Right hindlimb (tissue), 1 donor: ENCODE results near the gene ARMC2.
"Not testable (repeated sequence)": the region's sequence is repeated elsewhere in the genome, so short reads cannot be mapped to it uniquely, and the experiment has no call there.

Source experiments
- DNase-seq: peaks from one replicate; pipeline ENCODE4 v3.0.0-alpha.2; 2018

The ARMC2 gene

DNA sequence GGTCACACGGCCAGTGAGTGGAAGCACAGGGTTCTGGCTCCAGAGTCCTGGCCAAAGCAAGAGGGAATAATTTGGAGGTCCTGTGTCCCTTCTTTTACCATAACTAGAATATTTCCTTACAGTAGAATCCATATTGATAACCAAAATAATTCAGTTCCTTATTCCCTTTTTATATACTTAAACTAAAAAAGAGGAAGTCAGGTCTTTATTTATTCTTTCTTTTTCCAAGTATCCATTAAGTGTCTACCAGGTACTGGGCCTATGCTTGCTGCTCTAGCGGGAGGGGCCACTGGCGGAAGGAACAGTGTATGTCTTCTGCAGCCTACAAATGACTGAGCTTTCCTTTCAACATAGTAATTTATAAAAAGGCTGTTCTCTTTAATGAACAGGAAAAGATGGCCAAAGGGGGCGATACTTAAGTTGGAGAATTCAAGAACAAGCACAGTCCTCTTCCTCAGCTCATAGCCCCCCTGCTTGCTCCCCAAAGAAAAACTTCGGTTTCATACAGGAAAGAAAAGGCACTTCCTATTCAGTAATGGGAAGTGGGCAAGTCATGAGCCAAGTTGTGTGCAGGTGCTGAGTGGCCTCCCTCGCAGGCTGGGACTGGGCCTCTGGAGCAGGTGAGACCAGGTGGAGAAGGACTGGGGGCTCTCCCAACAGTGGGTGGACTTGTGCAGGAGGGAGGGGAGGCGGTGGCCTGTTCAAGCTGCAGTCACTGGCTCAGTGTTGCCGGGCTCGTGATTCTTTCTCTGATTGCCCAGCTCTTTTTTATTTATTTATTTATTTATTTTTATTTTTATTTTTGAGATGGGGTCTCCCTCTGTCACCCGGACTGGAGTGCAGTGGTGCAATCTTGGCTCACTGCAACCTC lies 110.9 kb downstream of the ARMC2 start:
- no peak for DNase-seq

GRCh38 chr6:108959972-108960582 lies 111.9 kb downstream of the ARMC2 start:
- DNase-seq: no peak

DNA sequence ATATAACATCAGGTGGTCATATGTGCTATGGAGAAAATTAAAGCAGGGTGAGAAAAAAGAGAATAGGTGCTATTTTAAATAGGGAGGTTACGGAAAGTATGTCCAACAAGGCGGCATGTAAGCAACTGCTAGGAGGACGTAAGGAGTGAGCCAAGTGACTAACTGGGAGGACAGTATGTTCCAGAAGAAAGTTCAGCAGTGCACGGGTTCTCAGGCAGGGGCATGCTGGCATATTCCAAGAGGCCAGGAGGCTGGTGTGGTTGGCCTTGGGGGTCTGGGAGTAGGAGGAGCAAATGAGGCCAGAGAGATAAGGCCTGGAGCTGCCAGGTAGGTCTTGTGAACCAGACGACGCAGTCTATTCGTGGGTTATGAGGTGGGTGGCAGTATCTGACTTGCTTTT lies 112.4 kb downstream of the ARMC2 start:
- DNase-seq: no peak

DNA sequence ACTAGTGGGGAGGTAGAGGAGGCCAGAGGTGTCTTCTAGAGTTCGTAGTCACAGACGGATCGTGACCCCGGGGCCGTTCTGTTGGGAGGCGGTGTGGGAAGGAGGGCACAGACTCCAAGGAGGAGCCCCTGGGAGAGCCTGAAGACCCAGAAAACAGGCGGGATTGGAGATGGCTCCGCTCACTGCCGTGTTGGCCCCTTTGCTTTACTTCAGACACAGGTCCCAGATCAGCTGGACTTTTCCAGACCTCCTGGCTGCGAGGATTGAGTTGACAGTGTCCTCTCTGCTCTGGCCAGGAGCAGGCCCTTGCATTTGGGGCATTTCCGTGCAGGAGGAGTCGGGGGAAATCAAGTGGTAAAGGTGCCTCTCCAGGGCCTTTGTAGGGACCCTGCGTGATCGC lies 112.9 kb downstream of the ARMC2 start:
- DNase-seq: no peak

DNA sequence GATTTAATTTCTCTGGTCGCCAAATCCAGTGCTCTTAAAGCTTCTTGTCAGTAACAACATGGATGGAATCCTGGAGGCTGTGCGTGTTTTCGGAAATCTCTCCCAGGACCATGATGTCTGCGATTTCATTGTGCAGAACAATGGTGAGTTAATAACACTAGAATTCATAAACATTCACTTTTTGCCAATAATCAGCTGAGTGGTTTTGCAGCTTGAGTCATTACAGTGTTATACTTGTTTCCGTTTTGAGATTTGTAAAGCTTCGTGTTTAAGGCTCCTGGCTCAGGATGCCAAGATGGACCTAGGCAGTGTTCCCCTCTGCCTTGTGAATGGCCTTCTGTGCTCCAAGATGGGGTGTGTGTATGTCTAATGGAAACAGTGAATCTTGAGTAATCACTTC lies 113.8 kb downstream of the ARMC2 start:
- no peak for DNase-seq

DNA sequence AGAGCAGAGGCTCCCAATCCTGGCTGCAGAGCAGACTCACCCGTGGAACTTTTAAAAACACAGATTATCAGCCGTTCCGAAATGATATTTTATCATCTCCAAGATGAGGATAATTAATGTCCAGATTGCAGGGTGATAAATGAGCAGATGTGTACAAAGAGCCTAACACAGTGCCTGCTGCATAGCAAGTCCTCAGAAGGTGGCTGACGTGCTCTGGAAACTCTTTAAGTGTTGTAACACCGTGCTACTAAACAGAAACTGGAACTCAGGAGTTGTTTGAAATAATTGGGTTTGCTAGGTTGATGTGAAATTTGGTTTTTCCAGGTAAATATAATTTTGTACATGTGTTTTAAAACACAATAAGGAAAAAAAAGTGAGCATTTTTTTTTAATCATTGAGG lies 118.0 kb downstream of the ARMC2 start:
- no peak for DNase-seq

- DNase-seq: no peak
Observed at GRCh38 chr6:108966855-108967755, 118.9 kb downstream of the ARMC2 start.

DNA sequence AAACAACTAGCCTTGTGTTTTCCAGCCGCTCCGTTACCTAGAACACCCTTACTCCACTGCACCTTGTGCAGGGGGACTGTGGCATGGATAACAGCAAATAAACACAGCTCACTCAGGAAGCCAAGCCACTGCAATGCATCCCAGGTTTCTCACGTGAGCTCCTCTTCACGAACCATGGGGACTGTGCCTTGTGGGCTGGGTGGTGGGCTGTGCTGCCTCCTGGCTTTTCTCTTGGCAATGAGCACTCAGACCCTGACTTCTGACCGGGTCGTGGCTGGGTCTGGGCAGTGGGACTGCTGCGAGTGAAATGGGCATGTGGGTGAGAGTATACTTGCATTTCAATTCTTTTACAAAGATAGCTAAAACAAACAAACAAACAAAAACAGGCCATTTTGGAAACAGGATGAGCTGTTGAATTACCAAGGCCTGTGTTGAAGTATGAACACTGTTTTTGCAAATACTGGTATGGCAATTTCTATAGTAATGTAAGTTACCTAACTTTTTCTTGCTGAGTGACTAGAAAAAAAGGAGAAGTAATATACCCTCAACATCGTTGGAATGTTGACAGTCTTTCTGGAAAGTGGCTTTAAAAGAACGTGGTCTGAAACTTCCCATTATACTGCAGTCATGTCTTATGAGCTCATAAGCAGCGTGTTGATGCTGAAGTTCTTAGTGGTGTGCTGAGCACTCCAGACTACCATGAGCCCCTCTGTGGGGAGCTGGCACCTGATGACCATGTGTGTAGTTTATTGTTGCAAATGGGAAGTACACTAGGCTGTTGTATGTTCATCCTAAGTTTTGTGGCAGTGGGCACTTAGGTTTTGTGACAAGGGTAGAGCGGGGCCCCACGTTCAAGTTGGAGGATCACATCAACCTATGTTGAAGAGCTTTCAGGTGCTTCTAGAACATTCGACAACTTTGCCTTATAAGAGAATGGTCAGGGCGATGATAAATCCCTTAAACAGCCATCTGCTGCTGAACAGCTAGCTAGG lies 120.4 kb downstream of the ARMC2 start:
- no peak for DNase-seq

- DNase-seq: no peak
Observed at GRCh38 chr6:108969776-108970175, 121.6 kb downstream of the ARMC2 start.

DNA sequence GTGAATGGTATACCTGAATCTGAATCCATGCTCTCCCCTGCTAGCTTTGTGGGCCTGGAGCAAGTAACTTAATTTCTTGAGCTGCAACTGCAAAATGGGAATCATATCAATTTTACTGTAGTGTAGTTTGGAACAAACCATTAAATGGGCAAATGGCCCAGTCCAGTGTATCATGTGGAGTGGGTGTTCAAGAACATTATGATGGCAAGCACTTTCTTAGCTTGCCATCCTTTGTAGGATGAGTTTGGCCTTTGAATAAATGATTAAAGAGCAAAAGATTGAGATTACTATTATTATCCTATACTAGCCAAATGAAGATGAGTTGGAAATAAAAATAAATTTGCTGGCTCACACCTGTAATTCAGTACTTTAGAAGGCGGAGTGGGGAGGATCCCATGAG lies 126.0 kb downstream of the ARMC2 start:
- no peak for DNase-seq

- not testable (repeated sequence) for DNase-seq
Observed at GRCh38 chr6:108978638-108979037, 130.4 kb downstream of the ARMC2 start.

DNA sequence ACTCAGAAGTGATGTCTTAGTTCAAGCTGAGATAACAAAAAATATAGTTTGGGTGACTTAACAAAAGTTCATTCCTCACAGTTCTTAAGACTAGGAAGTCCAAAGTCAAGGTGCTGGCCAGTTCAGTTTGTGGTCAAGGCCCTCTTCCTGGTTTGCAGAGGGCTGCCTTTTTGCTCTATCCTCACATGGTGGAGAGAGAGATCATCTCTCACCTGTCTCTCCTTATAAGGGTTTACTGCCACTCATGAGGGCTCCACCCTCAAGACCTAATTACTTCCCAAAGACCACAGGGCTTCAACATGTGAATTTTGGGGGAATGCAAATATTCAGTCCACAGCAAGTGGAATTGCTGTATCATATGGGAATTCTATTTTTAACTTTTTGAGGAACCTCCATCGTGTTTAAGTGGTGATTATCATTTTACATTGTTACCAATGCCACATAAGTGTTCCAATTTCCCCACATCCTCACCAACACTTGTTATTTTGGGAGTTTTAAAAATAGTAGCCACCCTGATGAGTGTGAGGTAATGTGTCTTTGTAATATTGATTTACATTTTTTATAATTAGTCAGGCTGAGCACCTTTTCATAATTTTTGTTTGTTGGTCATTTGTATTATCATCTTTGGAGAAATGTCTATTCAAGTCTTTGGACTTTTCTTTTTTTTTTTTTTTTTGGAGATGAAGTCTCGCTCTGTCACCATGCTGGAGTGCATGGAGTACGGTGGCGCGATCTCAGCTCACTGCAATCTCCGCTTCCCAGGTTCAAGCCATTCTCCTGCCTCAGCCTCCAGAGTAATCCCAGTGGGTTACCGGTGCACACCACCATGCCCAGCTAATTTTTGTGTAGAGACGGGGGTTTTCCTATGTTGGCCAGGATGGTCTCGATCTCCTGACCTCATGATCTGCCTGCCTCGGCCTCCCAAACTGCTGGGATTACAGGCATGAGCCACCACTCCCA lies 134.2 kb downstream of the ARMC2 start:
- no peak for DNase-seq

- no peak for DNase-seq
Observed at GRCh38 chr6:108983151-108983550, 134.9 kb downstream of the ARMC2 start.

- DNase-seq: no peak
Observed at GRCh38 chr6:108985301-108985700, 137.1 kb downstream of the ARMC2 start.

GRCh38 chr6:108987156-108987555 lies 138.9 kb downstream of the ARMC2 start:
- no peak for DNase-seq

DNA sequence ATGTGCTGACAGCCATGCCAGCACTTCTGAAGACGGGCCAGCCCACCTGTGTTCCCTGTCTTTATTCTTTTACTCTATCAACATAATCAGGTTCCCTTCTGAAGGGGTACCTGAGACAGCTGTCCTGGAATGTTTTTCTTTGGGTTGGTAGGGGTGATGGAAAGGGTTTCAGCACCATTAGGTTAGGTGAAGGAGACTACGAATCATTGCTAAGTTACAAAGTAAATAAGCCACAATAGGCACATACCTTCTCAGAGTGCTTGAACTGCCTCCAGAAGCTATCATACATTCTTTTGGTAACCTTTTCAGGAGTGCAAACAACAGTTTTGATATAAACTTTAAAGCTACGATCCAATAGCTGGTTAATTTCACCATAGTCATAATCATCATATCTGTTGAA lies 140.1 kb downstream of the ARMC2 start:
- no peak for DNase-seq

- DNase-seq: no peak
Observed at GRCh38 chr6:108988765-108989164, 140.5 kb downstream of the ARMC2 start.

DNA sequence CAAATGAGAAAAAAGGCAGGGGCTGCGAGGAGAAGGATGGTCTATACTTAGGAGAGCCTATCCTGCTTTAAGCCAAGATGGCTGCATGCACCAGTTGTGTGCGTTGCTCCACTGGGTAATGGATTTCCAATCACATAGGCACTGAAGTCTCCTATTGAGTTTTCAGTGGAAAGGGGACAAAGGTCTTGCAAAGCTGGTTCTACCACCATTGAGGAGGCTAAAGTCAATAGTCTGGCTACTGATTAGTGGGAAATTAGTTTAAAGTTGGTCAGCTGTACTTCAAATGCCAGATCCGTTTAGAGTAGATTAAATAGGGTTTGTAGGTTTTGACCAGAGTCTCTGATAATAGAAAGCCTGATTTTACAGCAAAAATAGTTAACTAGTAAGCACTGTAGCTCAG lies 141.5 kb downstream of the ARMC2 start:
- no peak for DNase-seq

- DNase-seq: no peak
Observed at GRCh38 chr6:108993876-108994275, 145.7 kb downstream of the ARMC2 start.

GRCh38 chr6:108995296-108995695 lies 147.1 kb downstream of the ARMC2 start:
- DNase-seq: no peak

DNA sequence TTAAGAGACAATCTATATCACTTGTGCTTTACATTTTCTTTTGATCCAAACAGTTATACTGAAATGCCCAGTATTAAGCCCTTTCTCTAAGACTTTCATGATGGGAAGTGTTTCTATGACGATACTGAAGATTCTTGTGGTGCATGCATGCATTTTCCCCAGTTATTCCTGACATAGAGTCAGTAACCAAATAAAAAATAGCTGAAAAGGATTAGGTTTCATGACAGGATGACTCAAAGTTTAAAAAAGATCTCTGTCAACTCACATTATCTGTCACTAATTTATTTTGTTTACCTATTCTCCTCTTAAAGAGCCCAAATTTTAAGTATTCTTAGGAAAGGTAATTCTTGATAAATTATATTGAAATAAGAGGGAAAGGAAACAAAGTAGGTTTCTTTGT lies 148.0 kb downstream of the ARMC2 start:
- DNase-seq: no peak
